Measurements from ENCODE around the gene QRICH2. TPM values are rescaled to one million over a fixed set of nuclear protein-coding genes. Genes with fewer than 3 reads are reported as not detected.
"Not testable (repeated sequence)": the region's sequence is repeated elsewhere in the genome, so short reads cannot be mapped to it uniquely, and the experiment has no call there.

The QRICH2 gene
- total RNA-seq, 1 donor from 2014 or later = 2.1 TPM

- H3K9ac ChIP-seq (ENCODE audit: low read depth in 1 of 3, low read length in 3 of 3) = no peak overlapping the region
- H3K36me3 ChIP-seq (ENCODE audit: control insufficient read depth in 3 of 3, insufficient read depth in 3 of 3, low read length in 3 of 3) = peaks cover 4 to 22% (median 13%) of the 10 kb centered on the region in 3 donors
- no peak overlapping the region for H3K27ac ChIP-seq (ENCODE audit: low read depth, low read length)
- H3K9me3 ChIP-seq (ENCODE audit: control insufficient read depth in 3 of 3, low read length in 3 of 3) = no peaks in the 10 kb centered on the region
- H3K4me3 ChIP-seq (ENCODE audit: low read length in 3 of 3) = no peak overlapping the region
- H3K4me1 ChIP-seq (ENCODE audit: control insufficient read depth in 3 of 3, insufficient read depth in 3 of 3, low read length in 3 of 3) = peaks cover 6 to 8% (median 7%) of the 10 kb centered on the region in 3 donors
- H3K27me3 ChIP-seq (ENCODE audit: control insufficient read depth in 3 of 3, insufficient read depth in 3 of 3, low read length in 3 of 3) = no peaks in the 10 kb centered on the region
Observed at GRCh38 chr17:76329664-76330063, 21.6 kb upstream of the QRICH2 start.

GRCh38 chr17:76327696-76328095, 19.6 kb upstream of the QRICH2 start:
- Histone ChIP-seq H3K4me3 (ENCODE audit: low read length in 3 of 3) (no peak overlapping the region), H3K27ac (ENCODE audit: low read depth, low read length) (no peak overlapping the region), H3K4me1 (ENCODE audit: control insufficient read depth in 3 of 3, insufficient read depth in 3 of 3, low read length in 3 of 3) (peaks cover 6 to 7% (median 7%) of the 10 kb centered on the region in 3 donors), H3K9ac (ENCODE audit: low read depth in 1 of 3, low read length in 3 of 3) (no peak overlapping the region), H3K36me3 (ENCODE audit: control insufficient read depth in 3 of 3, insufficient read depth in 3 of 3, low read length in 3 of 3) (peaks cover 5 to 25% (median 13%) of the 10 kb centered on the region in 3 donors), H3K27me3 (ENCODE audit: control insufficient read depth in 3 of 3, insufficient read depth in 3 of 3, low read length in 3 of 3) (no peaks in the 10 kb centered on the region), H3K9me3 (ENCODE audit: control insufficient read depth in 3 of 3, low read length in 3 of 3) (no peaks in the 10 kb centered on the region)

- H3K4me3 ChIP-seq (ENCODE audit: low read length in 3 of 3) = no peak overlapping the region
Observed at GRCh38 chr17:76326306-76326705, 18.2 kb upstream of the QRICH2 start.

GRCh38 chr17:76318586-76318985, 10.5 kb upstream of the QRICH2 start:
- H3K27ac ChIP-seq (ENCODE audit: low read depth, low read length) = no peak overlapping the region

More at GRCh38 chr17:76326306-76326705, 18.2 kb upstream of the QRICH2 start:
- Histone ChIP-seq H3K4me1 (ENCODE audit: control insufficient read depth in 3 of 3, insufficient read depth in 3 of 3, low read length in 3 of 3) (no peaks in the 10 kb centered on the region), H3K27ac (ENCODE audit: low read depth, low read length) (no peak overlapping the region), H3K9me3 (ENCODE audit: control insufficient read depth in 3 of 3, low read length in 3 of 3) (no peaks in the 10 kb centered on the region), H3K27me3 (ENCODE audit: control insufficient read depth in 3 of 3, insufficient read depth in 3 of 3, low read length in 3 of 3) (no peaks in the 10 kb centered on the region), H3K9ac (ENCODE audit: low read depth in 1 of 3, low read length in 3 of 3) (no peak overlapping the region), H3K36me3 (ENCODE audit: control insufficient read depth in 3 of 3, insufficient read depth in 3 of 3, low read length in 3 of 3) (peaks cover 8 to 26% (median 13%) of the 10 kb centered on the region in 3 donors)

GRCh38 chr17:76317535-76317934, 9.5 kb upstream of the QRICH2 start:
- H3K9me3 ChIP-seq (ENCODE audit: control insufficient read depth in 3 of 3, low read length in 3 of 3) = no peaks in the 10 kb centered on the region
- H3K9ac ChIP-seq (ENCODE audit: low read depth in 1 of 3, low read length in 3 of 3) = no peak overlapping the region
- no peaks in the 10 kb centered on the region for H3K4me1 ChIP-seq (ENCODE audit: control insufficient read depth in 3 of 3, insufficient read depth in 3 of 3, low read length in 3 of 3)
- H3K36me3 ChIP-seq (ENCODE audit: control insufficient read depth in 3 of 3, insufficient read depth in 3 of 3, low read length in 3 of 3) = peaks cover 11 to 18% (median 13%) of the 10 kb centered on the region in 3 donors
- H3K27me3 ChIP-seq (ENCODE audit: control insufficient read depth in 3 of 3, insufficient read depth in 3 of 3, low read length in 3 of 3) = no peaks in the 10 kb centered on the region
- H3K4me3 ChIP-seq (ENCODE audit: low read length in 3 of 3) = no peak overlapping the region
- H3K27ac ChIP-seq (ENCODE audit: low read depth, low read length) = no peak overlapping the region

More at GRCh38 chr17:76318586-76318985, 10.5 kb upstream of the QRICH2 start:
- Histone ChIP-seq H3K9ac (ENCODE audit: low read depth in 1 of 3, low read length in 3 of 3) (no peak overlapping the region), H3K27me3 (ENCODE audit: control insufficient read depth in 3 of 3, insufficient read depth in 3 of 3, low read length in 3 of 3) (no peaks in the 10 kb centered on the region), H3K36me3 (ENCODE audit: control insufficient read depth in 3 of 3, insufficient read depth in 3 of 3, low read length in 3 of 3) (peaks cover 3 to 12% (median 6%) of the 10 kb centered on the region in 3 donors), H3K4me1 (ENCODE audit: control insufficient read depth in 3 of 3, insufficient read depth in 3 of 3, low read length in 3 of 3) (no peaks in the 10 kb centered on the region), H3K4me3 (ENCODE audit: low read length in 3 of 3) (no peak overlapping the region), H3K9me3 (ENCODE audit: control insufficient read depth in 3 of 3, low read length in 3 of 3) (no peaks in the 10 kb centered on the region)

- peak overlapping the region in 1 of 3 donors; percentile 33 for H3K9ac ChIP-seq (ENCODE audit: low read depth in 1 of 3, low read length in 3 of 3)
- H3K4me3 ChIP-seq (ENCODE audit: low read length in 3 of 3) = no peak overlapping the region
- no peaks in the 10 kb centered on the region for H3K27me3 ChIP-seq (ENCODE audit: control insufficient read depth in 3 of 3, insufficient read depth in 3 of 3, low read length in 3 of 3)
- H3K27ac ChIP-seq (ENCODE audit: low read depth, low read length) = no peak overlapping the region
- no peaks in the 10 kb centered on the region for H3K9me3 ChIP-seq (ENCODE audit: control insufficient read depth in 3 of 3, low read length in 3 of 3)
- H3K36me3 ChIP-seq (ENCODE audit: control insufficient read depth in 3 of 3, insufficient read depth in 3 of 3, low read length in 3 of 3) = peaks cover 16 to 31% (median 23%) of the 10 kb centered on the region in 3 donors
- no peaks in the 10 kb centered on the region for H3K4me1 ChIP-seq (ENCODE audit: control insufficient read depth in 3 of 3, insufficient read depth in 3 of 3, low read length in 3 of 3)
Observed at GRCh38 chr17:76314392-76315227, 6.5 kb upstream of the QRICH2 start.

- Histone ChIP-seq H3K9me3 (ENCODE audit: control insufficient read depth in 3 of 3, low read length in 3 of 3) (no peaks in the 10 kb centered on the region), H3K4me1 (ENCODE audit: control insufficient read depth in 3 of 3, insufficient read depth in 3 of 3, low read length in 3 of 3) (no peaks in the 10 kb centered on the region), H3K36me3 (ENCODE audit: control insufficient read depth in 3 of 3, insufficient read depth in 3 of 3, low read length in 3 of 3) (peaks cover 16 to 30% (median 23%) of the 10 kb centered on the region in 3 donors), H3K27me3 (ENCODE audit: control insufficient read depth in 3 of 3, insufficient read depth in 3 of 3, low read length in 3 of 3) (no peaks in the 10 kb centered on the region), H3K27ac (ENCODE audit: low read depth, low read length) (no peak overlapping the region), H3K9ac (ENCODE audit: low read depth in 1 of 3, low read length in 3 of 3) (no peak overlapping the region), H3K4me3 (ENCODE audit: low read length in 3 of 3) (no peak overlapping the region)
Observed at GRCh38 chr17:76312735-76313134, 4.7 kb upstream of the QRICH2 start.

GRCh38 chr17:76309461-76309860, 1.4 kb upstream of the QRICH2 start:
- H3K9me3 ChIP-seq (ENCODE audit: control insufficient read depth in 3 of 3, low read length in 3 of 3) = no peaks in the 10 kb centered on the region
- H3K27me3 ChIP-seq (ENCODE audit: control insufficient read depth in 3 of 3, insufficient read depth in 3 of 3, low read length in 3 of 3) = no peaks in the 10 kb centered on the region
- no peaks in the 10 kb centered on the region for H3K4me1 ChIP-seq (ENCODE audit: control insufficient read depth in 3 of 3, insufficient read depth in 3 of 3, low read length in 3 of 3)
- no peak overlapping the region for H3K4me3 ChIP-seq (ENCODE audit: low read length in 3 of 3)
- H3K36me3 ChIP-seq (ENCODE audit: control insufficient read depth in 3 of 3, insufficient read depth in 3 of 3, low read length in 3 of 3) = peaks cover 16 to 35% (median 23%) of the 10 kb centered on the region in 3 donors
- no peak overlapping the region for H3K27ac ChIP-seq (ENCODE audit: low read depth, low read length)
- no peak overlapping the region for H3K9ac ChIP-seq (ENCODE audit: low read depth in 1 of 3, low read length in 3 of 3)

- H3K4me3 ChIP-seq (ENCODE audit: low read length in 3 of 3) = no peak overlapping the region
- H3K36me3 ChIP-seq (ENCODE audit: control insufficient read depth in 3 of 3, insufficient read depth in 3 of 3, low read length in 3 of 3) = peaks cover 5 to 21% (median 8%) of the 10 kb centered on the region in 3 donors
- no peaks in the 10 kb centered on the region for H3K27me3 ChIP-seq (ENCODE audit: control insufficient read depth in 3 of 3, insufficient read depth in 3 of 3, low read length in 3 of 3)
- no peaks in the 10 kb centered on the region for H3K9me3 ChIP-seq (ENCODE audit: control insufficient read depth in 3 of 3, low read length in 3 of 3)
- no peaks in the 10 kb centered on the region for H3K4me1 ChIP-seq (ENCODE audit: control insufficient read depth in 3 of 3, insufficient read depth in 3 of 3, low read length in 3 of 3)
- no peak overlapping the region for H3K27ac ChIP-seq (ENCODE audit: low read depth, low read length)
- H3K9ac ChIP-seq (ENCODE audit: low read depth in 1 of 3, low read length in 3 of 3) = no peak overlapping the region
Observed at GRCh38 chr17:76307299-76307965, 644 bp downstream of the QRICH2 start.

- H3K27me3 ChIP-seq (ENCODE audit: control insufficient read depth in 3 of 3, insufficient read depth in 3 of 3, low read length in 3 of 3); H3K9ac ChIP-seq (ENCODE audit: low read depth in 1 of 3, low read length in 3 of 3); H3K9me3 ChIP-seq (ENCODE audit: control insufficient read depth in 3 of 3, low read length in 3 of 3); H3K27ac ChIP-seq (ENCODE audit: low read depth, low read length); H3K4me1 ChIP-seq (ENCODE audit: control insufficient read depth in 3 of 3, insufficient read depth in 3 of 3, low read length in 3 of 3); H3K36me3 ChIP-seq (ENCODE audit: control insufficient read depth in 3 of 3, insufficient read depth in 3 of 3, low read length in 3 of 3); H3K4me3 ChIP-seq (ENCODE audit: low read length in 3 of 3): not testable (repeated sequence)
Observed at GRCh38 chr17:76305135-76305454, 3.0 kb downstream of the QRICH2 start.
